ENCODE measurements around the gene PPP3R1.

PPP3R1 gene, protein sequence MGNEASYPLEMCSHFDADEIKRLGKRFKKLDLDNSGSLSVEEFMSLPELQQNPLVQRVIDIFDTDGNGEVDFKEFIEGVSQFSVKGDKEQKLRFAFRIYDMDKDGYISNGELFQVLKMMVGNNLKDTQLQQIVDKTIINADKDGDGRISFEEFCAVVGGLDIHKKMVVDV

DNA sequence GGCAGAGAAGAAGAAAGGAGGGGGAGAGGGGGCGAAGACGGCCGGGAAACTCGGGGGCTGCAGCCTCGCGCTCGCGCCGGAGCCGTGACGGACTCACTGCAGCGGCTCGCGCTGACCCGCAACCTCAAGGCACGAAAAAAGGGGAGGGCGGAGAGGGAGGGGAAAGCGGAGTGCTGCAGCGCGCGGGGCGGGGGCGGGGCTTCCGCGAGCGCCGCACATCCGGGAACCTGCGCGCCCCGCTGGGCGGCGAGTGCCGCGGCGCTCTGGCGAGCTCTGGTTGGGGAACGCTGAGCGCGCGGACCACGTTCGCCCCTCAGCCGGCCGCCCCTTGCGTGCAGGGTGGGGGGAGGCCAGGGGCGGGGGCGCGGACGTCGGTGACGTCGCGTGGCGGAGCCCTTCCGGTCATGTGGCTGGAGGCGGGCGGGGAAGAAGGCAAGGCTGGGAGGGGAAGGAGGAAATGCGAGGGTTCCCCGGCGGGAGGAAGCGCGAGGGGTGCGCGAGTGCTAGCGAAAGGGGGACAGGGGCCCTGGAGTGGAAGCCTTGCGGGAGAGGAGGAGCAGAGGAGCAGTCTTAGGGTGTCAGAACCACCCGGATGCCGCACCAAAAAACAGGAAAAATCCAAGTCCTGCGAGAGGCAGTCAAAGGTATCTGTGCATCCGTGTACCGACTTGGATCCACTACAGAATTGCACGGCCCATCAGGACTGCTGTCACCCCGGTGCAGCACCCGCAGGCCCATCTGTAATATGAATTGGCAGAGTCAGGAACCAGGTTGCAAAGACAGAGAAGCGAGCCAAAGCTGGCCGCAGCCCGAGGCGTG, at the start of gene PPP3R1:
Gene PPP3R1, minus strand, starts transcription at position 133 of the 819 bp plus-strand sequence. CDS start 405 bp downstream, outside the sequence.
- peak; percentile 85 to 88 for DNase-seq (ENCODE audit: low read depth in 2 of 2)

DNA sequence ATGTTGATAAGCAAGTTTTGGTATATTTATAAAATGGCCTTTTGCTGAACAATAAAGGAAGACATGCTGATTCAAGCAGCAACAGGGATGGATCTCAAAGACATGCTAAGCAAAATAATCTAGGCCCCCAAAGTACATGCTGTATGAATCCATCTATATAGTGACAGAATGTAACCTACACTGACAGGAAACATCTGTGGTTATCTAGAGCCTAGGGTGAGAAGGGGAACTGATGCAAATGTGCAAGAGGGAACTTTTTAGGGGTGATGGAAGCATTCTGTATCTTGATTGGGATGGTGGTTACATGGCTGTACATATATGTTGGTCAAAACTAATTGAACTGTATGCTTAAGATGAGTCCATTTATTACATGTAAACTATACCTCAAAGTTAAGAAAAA, 43.2 kb upstream of the PPP3R1 start:
- DNase-seq (ENCODE audit: low read depth in 2 of 2) = no peak

DNA sequence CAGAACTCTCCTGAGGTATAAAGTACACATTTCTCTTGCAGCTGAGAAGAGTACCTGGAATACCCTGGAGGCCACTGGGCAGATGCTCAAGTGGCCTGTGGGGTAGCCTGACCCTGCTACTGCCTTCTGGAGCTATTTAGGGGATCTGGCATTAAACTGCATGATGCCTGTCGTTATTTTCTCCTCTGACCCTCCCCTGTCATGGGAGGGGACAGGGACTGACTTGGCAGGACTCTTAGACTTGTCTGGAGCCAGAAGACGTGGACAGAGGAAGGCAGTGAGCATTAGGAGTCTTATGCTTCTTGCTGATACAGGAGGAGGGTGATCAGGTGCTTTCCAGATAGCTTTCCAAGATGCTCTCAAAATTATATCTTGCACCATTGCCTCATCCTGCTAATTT, 42.6 kb upstream of the PPP3R1 start:
- DNase-seq (ENCODE audit: low read depth in 2 of 2) = no peak

DNA sequence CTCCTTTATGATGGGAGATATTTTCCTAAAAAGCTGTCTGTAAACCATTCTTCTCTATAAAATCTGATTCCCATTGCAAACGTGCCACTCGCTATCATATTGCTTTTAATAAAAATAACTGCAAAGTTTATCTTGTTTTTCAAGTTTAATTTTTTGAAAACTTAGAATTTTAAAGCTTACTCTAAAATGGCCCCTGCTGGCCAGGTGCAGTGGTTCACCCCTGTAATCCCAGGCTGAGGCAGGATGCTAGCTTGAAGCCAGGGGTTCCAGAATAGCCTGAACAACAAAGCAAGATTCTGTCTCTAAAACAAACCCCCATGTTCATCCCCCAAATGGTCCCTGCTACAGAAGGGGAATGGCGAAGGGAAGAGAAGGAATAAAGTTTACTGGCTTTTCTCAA, 41.9 kb upstream of the PPP3R1 start:
- DNase-seq (ENCODE audit: low read depth in 2 of 2) = no peak

DNA sequence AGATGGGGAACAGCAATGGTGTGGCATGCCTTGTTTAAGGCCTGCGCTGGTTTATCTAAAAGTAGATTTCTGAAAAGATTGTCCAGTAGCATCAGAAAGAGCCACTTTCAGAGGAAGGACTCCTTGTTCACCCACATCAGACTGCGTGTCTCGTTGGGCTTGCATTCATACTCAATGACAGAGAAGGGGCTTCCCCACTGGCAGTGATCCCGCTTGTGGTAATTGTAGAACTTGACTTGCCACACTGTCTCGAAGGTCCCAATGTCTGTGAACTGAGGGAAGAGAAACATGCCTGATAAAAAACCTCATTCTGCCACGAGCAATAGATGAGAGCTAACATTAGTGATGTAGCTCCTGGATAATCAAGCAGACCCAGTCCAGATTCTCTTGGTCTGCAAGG, 41.4 kb upstream of the PPP3R1 start:
- no peak for DNase-seq (ENCODE audit: low read depth in 2 of 2)

DNA sequence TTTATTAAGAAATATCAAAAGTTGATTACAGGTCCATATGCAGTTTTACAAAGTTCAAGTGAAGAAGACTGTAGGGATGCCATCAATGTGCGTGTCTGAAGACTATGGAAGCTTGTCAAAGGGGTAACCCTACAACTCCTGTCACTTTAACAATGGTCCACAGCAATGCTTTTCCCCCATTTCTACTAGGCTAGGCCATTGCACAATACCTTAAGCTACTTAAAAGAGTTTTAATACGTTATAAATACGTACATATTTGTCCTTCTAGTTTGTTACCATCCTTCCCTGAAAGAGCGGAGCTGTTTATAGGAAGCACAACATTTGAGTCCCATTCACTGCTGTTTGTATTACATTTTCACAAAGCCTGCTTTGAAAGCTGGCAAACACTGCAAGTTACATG, 40.7 kb upstream of the PPP3R1 start:
- DNase-seq (ENCODE audit: low read depth in 2 of 2) = no peak

DNA sequence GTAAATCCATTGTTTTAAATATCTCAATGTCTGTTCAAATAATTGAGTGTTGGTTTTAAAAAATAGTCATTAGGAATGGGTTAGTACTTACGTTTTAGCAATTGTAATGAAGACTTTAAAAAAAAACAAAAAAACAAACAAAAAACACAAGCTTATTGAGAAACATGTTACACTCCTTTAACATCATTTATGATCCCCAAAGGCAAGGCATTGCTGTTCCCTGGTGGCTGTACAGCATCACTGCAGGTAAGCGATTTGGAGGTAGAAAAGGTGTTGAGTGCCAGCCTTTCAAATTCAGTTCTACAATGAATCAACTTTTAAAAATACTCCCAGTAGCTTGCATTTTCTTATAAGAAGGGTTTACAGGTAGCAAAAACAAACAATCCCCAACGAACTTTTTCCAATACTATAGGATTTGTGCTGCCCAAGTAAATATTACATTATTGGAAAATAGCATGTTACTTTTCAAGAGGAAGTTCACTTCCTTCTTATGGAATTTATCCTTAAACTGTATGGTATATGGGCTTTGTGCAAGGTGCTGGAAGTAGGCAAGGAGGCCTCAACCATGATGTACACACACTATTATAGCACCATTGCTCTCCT, 39.9 kb upstream of the PPP3R1 start:
- DNase-seq (ENCODE audit: low read depth in 2 of 2) = peak in 1 of 2 donors; percentile 7

DNA sequence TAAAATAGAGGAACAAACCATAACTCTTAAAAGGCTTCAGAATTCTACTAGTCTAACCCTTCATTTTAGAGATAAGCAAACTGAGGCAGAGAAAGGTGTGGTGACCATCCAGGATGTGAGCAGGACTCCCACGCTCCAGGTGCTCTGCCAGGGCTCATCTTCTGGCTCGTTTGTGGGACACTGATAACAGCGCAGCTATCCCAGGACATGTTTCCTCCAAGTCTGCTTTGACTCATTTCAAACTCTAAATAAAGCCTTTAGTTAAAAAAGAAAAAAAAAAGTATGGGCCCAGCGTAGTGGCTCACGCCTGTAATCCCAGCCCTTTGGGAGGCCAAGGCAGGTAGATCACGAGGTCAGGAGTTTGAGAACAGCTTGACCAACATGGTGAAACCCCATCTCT, 39.0 kb upstream of the PPP3R1 start:
- DNase-seq (ENCODE audit: low read depth in 2 of 2) = no peak

DNA sequence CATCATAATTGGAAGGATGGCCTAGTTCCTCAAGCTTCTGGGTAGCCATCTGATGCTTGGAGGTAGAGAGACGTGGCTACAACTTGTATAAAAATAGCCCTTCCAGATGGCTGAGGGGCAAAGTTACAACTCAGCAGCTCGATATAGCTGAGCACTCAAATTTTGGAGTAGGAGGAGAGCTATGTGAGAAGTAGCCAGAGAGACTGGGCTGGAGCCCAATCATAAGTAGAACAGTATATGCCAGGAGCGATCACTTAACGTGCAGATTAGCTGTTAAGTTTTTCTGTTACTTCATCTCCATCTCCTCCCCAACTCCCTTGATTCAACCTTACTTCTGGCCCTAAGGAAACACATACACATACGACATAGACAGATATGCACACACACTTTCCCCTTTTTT, 38.6 kb upstream of the PPP3R1 start:
- no peak for DNase-seq (ENCODE audit: low read depth in 2 of 2)

DNA sequence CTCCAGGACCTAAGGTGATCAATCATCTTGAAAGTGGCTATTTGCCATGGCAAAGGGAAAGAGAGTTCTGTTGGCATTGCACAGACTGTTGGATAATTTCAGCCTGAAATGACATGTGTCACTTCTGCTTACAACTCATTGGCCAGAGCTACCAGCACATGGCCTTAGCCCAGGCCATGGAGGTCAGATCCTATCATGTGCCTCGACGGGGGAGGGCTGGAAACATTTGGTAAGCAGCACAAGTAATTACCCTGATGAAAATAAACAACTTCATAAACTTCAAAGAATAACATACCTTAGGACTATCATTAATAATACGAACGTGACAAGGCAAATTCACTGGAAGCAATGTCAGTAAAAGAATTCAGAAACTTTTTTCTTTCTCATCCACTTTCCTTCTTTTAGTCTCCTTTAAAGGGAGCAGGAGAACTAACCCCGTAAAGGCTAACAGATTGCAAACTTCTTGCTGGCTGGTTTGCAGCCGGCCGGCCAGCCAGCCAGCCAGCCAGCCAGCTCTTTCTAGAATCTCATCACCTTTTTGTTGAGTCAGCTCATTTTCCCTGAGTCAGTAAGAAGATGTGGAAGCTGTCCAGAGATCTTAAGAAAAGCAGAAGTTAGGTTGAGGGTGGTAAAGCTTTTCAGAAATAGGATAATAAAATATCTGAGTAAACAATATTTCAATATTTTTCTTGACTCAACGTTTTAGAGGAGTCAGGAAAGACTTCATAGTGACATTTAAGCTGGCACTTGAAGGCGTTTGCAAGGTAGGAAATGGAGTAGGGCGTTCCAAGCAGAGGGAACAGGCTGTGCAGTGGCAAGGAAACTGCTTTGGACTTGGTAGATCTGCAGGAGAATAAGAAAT, 35.5 kb upstream of the PPP3R1 start:
- no peak for DNase-seq (ENCODE audit: low read depth in 2 of 2)

DNA sequence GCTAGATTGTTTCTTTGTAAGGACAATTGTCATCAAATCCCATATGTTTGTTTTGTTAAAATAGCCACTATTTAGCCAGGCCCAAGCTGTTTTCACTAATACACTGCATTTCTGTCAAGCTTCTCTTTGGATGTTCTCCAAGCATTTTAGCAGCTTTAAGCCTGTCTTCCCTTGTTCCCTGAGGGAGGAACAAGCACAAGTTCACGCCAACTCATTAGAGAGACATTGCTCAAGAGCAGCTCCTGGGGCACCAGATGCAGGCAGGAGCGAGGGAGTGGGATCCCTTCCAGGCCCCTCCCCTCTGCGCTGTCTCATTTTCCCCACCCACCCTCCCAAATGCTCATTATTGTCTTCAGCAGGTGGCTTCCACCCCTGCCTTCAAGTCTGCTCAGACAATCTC, 32.6 kb upstream of the PPP3R1 start:
- no peak for DNase-seq (ENCODE audit: low read depth in 2 of 2)

DNA sequence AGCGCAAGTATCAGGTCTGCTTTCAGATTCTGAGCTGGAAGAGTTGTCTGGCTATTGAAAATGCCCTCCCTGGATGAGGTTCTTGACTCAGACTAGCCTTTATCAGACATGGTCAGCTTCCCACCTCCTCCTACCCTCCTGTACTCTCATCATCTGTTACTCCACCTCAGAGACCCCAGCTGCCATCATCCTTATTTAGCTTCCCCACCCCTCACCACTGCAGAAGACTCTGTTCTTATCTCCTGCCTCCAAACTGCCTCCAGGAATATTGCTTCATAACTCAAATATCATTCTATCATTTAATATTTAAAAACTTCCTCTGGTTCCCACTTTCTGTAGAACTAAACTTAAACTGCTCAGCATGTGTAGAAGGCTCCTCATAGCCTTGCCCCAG, 31.1 kb upstream of the PPP3R1 start:
- no peak for DNase-seq (ENCODE audit: low read depth in 2 of 2)

DNA sequence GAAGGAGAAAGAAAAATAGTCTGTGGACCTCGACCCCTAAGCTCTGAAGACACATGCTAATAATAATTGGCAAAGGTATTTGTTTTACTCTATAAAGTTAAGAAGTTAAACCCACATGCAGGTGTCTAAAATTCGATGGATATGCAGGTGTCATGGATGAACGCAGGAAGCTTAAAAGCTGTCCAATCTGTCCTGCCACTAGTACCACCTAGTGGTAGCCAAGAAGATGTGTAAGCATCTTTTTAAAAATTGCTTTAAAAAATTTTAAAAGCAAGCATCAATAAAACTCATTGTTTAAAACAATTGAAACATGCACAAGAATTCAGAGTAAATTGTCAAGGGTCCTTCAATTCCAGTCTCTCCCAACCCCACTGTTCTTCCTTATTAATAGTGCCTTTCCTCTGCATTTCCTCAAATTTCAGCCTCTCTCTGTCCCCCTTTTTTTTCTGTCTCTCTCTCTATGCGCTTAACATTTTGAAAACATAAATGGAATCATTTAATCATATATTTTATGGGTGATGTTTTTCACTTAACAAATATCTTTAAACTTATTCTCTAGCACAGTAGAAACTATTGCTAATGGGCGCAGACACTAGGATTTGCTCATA, 30.6 kb upstream of the PPP3R1 start:
- DNase-seq (ENCODE audit: low read depth in 2 of 2) = peak in 1 of 2 donors; percentile 11

DNA sequence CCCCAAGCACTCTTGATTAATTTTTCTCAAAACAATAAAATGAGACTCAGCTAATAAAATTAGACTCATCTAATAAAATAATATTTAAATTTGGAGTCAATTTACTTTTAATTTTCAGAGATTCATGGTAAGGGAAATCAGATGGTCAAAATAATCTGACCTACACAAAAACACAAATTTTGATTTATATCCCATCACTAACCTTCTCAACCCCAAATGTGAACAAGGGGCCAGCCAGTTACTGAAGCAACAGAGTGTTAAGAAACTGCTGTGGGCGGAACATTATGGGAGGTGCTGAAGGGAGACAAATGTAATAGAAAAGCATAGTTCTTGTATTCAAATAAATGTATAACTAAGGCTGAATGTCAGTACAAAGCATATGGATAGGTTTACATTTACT, 28.5 kb upstream of the PPP3R1 start:
- DNase-seq (ENCODE audit: low read depth in 2 of 2) = no peak

DNA sequence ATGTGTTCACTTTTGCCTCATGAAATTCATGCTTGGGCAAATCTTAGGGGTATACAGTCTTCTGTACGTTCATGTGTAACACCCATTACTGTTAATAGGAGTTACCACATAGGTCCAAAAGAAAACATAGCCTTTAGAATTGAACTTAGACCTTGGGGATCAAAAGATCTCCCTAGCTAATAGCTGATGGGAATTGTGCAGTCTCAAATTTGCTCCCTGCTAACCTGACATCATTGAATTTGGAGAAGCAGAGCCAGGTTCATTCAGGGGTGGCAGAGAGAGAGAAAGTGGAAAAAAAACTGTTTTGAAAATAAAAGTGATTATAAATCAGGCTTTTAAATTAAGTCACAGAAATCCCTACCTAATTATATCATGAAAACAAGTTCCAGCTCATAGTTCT, 28.0 kb upstream of the PPP3R1 start:
- DNase-seq (ENCODE audit: low read depth in 2 of 2) = no peak

DNA sequence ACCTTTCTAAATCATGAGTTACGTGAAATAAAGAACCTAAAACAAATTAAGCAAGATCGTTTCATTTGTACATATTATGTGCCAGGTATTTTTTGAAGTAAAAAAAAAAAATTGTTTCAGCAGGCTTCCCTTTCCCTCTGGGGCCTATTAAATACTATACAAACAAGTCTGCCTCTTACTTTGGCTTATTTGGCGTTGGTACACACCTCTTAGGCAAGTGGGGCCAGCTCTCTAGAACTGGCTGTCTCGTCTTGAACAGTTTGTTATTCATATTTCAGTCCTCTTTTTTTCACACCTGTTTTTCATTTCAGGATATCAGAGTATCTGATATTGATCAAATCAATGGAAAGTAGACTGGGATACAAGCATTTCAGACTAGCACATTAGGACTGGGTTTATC, 27.4 kb upstream of the PPP3R1 start:
- no peak for DNase-seq (ENCODE audit: low read depth in 2 of 2)

DNA sequence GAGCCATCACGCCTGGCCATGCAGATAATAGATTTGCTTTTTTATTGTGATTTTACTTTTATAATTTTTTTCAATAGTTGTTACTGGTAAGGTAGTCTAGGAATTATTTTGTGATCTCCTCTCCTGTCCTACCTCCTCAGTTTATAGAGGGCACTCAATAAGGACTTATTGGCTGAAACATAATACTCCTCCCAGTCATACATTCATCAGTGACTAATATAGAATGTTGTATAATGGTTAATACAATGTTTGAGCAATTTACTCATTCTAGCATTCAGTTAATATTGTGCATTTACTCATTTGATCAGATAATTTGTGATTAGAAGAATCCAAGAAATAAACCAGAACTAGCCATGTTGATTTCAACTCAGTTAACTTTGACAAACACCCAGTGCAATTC, 25.8 kb upstream of the PPP3R1 start:
- no peak for DNase-seq (ENCODE audit: low read depth in 2 of 2)

DNA sequence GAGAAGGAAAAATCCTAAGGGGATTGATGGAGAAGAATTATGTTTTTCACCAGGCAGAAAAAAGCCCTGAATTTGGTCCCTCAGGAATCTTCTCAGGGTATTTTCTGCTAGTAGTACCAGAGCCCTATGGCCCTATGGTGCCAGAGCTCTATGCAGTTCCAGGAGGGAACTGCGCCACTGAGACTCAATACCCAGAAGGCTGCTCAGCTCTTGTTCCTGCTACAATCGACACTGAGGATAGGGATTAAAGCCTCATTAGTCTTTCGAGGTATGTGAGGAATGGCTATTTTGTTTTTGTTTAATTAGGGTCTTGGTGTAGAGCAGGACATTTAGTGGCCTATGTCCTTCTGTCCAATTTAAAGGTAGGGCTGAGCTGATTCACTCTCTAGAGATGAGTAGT, 21.7 kb upstream of the PPP3R1 start:
- DNase-seq (ENCODE audit: low read depth in 2 of 2) = no peak

DNA sequence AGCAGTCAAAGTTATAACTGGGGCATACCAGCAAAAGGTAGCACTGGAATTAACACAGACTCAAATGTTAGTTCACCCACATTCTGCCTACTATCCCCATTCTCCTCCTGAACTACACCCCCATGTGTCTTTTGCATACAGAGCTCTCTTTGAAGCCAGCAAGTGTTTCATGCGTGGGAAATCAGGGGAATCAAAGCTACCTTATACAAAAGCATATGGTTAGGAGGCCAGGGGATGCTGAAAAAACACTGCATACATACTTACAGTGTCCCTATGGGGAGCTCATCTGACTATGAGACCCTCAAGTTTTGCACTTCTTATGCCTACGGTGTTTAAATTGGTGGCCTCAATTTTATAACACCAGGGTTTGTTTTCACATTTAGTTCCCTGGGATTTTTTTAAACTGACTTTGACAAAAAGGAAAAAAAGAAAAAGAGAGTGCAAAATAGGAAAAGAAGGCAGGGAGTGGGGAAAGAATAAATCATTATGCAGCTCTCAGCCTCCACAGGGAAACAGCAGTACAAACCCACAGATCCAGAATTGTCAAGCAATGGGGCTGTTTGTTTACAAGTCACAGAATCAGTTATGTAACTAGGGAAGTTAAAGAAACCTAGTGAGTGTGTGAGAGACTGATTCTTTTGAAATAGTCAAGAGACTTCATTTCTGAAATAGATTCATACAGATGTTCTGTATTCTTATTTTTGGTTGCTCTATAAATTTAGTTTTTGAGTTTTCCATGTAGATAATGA, 20.1 kb upstream of the PPP3R1 start:
- DNase-seq (ENCODE audit: low read depth in 2 of 2) = no peak

DNA sequence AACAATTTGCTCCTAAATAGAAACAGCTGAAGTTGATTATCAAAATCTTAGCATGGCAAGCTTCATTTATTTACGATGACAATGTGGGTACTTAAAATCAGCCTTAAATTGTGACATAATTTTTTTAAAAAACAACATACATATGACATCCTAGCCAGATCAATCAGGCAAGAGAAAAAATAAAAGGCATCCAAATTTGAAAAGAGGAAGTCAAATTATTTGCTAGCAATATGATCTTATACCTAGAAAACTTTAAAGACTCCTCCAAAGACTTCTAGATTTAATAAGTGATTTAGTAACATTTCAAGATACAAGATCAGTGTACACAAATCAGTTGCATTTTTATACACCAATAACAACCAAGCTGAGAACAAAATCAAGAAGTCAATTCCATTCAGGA, 14.3 kb upstream of the PPP3R1 start:
- DNase-seq (ENCODE audit: low read depth in 2 of 2) = no peak

DNA sequence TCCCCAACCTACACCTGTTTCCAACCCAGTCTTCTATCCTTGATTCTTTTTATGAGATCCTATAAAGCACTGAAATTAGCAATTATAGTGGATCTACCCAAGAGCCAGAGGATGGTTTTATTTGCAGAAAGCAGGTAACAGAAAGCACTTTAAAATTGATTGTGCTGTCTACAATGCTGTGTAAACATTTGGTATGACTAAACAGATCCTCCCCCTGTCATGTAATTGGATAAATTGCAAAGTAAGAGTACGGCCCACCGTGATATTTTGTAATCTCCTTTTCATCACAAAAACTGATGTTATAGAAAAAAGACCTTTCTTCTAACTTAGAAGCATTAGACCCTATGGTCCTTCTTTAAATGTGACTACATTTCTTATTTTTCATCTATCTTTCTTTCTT, 11.3 kb upstream of the PPP3R1 start:
- no peak for DNase-seq (ENCODE audit: low read depth in 2 of 2)
